Esophagus muscularis mucosa (tissue), 4 donors: ENCODE results near the gene VPS13D.

Experiments
- CTCF ChIP-seq, 3 experiments: fragments of 200-600 bp in 2 of 3; fragments of 450-650 bp in 1 of 3; sonication (generic) in 2 of 3; IDR thresholded peaks; one replicate each; pipeline ENCODE4 v1.5.1; 2017 to 2019; ENCODE audit warnings: antibody characterized with exemption in 3 of 3, mild to moderate bottlenecking in 2 of 3, moderate library complexity in 1 of 3
- EP300 ChIP-seq: sonication (generic); formaldehyde crosslinking; IDR thresholded peaks from one replicate; pipeline ENCODE4 v1.6.1; 2017; ENCODE audit warnings: antibody characterized with exemption
- POLR2A ChIP-seq: fragments of 450-650 bp; IDR thresholded peaks from one replicate; pipeline ENCODE4 v1.6.1; 2017; ENCODE audit warnings: antibody characterized with exemption, moderate library complexity, mild to moderate bottlenecking, low read depth

- no peak for TF ChIP-seq POLR2A
- TF ChIP-seq CTCF (IDR thresholded peaks at IDR 0.05), result no peak
- no peak for TF ChIP-seq EP300
Measured at GRCh38 chr1:12386130-12386529, 156.3 kb downstream of the VPS13D start.
